ENCODE results near the gene TRMT112. TPM values are rescaled to one million over a fixed set of nuclear protein-coding genes. Genes with fewer than 3 reads are reported as not detected.

The TRMT112 gene
- total RNA-seq, 2 experiments from 2014 or later = 205 to 322 TPM

DNA sequence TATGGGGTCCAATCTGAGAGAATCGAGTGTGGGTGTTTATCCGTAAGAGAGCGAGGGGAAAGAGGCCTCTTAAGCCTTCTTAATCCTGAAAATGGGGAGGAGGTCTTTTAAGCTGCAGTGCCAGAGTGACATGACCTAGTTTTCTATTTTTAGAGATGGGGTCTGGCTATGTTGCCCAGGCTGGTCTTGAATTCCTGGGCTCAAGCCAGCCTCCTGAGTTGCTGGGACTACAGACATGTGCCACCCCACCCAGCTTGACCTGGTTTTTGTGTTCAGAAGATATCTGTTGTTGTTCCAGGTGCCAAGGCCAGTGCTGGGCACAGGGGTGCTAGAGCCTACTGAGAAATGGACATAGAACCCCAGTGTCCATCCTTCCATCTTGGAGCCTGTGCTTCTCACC, 34.3 kb downstream of the TRMT112 start:
- intact Hi-C loops (cut with micrococcal nuclease; ENCODE audit: unreplicated experiment) = no loop called here
- Histone ChIP-seq H3K4me2 (ENCODE audit: low read length) (peak overlapping the region; percentile 20; the same call in 1 of the 2 replicates), H3K4me1 (ENCODE audit: insufficient read depth, low read length, poor library complexity, severe bottlenecking) (peaks cover 14% of the 10 kb centered on the region), H4K20me1 (ENCODE audit: insufficient read depth, low read length) (no peaks in the 10 kb centered on the region), H2AFZ (ENCODE audit: low read length) (no peak overlapping the region), H3K36me3 (ENCODE audit: insufficient read depth, low read length) (peaks cover 5% of the 10 kb centered on the region; the same call in 1 of the 2 replicates), H3K9me2 (ENCODE audit: insufficient read depth, low read length) (no peaks in the 10 kb centered on the region), H3K79me2 (ENCODE audit: insufficient read depth, low read depth, low read length) (no peaks in the 10 kb centered on the region), H3K27ac (ENCODE audit: low read depth, low read length, poor library complexity, severe bottlenecking) (no peak overlapping the region), H3K4me3 (ENCODE audit: low read depth, low read length, poor library complexity, severe bottlenecking) (no peak overlapping the region), H3K9me3 (ENCODE audit: low read length) (no peaks in the 10 kb centered on the region)
- no peak for DNase-seq (ENCODE audit: low spot score)
- no TSS peak for BruUV-seq (replicated peaks)
- CTCF ChIA-PET (ENCODE audit: unreplicated experiment) = no interaction called here
- POLR2A ChIA-PET = interaction anchor here (1.1 to 2.6 kb wide), 3 partner anchors 13 to 97 kb away, joined by 3 to 8 read pairs (median 5); partner anchors contain the start of genes FERMT3 and STIP1
- TF ChIP-seq EZH2phosphoT487 (IDR thresholded peaks at IDR 0.05; ENCODE audit: borderline replicate concordance, low read depth, low read length) = no peak
- TF ChIP-seq, protein P1, sequence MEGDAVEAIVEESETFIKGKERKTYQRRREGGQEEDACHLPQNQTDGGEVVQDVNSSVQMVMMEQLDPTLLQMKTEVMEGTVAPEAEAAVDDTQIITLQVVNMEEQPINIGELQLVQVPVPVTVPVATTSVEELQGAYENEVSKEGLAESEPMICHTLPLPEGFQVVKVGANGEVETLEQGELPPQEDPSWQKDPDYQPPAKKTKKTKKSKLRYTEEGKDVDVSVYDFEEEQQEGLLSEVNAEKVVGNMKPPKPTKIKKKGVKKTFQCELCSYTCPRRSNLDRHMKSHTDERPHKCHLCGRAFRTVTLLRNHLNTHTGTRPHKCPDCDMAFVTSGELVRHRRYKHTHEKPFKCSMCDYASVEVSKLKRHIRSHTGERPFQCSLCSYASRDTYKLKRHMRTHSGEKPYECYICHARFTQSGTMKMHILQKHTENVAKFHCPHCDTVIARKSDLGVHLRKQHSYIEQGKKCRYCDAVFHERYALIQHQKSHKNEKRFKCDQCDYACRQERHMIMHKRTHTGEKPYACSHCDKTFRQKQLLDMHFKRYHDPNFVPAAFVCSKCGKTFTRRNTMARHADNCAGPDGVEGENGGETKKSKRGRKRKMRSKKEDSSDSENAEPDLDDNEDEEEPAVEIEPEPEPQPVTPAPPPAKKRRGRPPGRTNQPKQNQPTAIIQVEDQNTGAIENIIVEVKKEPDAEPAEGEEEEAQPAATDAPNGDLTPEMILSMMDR (conservative IDR thresholded peaks at IDR 0.05; ENCODE audit: low read length) = no peak

DNA sequence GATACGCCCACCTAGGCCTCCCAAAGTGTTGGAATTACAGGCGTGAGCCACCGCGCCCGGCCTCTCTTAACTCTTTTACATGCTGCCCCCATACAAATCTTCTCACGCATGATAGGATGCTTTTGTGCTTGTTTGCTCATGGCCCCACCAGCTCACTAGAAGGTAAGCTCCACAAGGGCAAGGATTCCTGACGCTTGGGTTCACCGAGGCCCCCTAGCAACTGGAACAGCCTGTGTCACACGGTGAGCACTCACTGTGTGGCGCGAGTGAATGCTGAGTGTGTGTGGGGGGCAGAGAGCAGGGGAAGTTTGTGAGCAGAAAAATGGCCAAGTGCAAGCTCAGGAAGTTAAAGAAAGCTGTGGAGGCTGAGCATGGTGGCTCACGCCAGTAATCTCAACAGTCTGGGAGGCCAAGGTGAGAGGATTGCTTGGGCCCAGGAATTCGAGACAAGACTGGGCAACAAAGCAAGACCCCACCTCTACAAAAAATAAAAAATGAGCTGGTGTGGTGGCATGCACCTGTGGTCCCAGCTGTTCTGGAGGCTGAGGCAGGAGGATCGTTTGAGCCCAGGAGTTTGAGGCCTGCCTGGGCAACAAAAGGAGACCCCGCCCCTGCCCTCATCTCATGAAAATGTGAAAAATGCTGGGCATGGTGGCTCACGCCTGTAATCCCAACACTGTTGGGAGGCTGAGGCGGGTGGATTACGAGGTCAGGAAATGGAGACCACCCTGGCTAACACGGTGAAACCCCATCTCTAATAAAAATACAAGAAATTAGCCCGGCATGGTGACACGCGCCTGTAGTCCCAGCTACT, 35.2 kb downstream of the TRMT112 start:
- no peak overlapping the region for H2AFZ ChIP-seq (ENCODE audit: low read length)
- TF ChIP-seq, protein P1 (conservative IDR thresholded peaks at IDR 0.05; ENCODE audit: low read length) = no peak
- no peak for TF ChIP-seq EZH2phosphoT487 (IDR thresholded peaks at IDR 0.05; ENCODE audit: borderline replicate concordance, low read depth, low read length)
- BruUV-seq (replicated peaks) = no TSS peak
- ChIA-PET POLR2A (interaction anchor here (2.6 kb wide), 1 partner anchor 75 kb away, joined by 8 read pairs; the partner anchor contains the start of gene FERMT3), CTCF (ENCODE audit: unreplicated experiment) (interaction anchor here (1.3 kb wide), 1 partner anchor 11 kb away, joined by 3 read pairs; no protein-coding TSS in a partner anchor)
- H3K4me3 ChIP-seq (ENCODE audit: low read depth, low read length, poor library complexity, severe bottlenecking) = no peak overlapping the region
- H3K4me2 ChIP-seq (ENCODE audit: low read length) = no peak overlapping the region
- no peak for DNase-seq (ENCODE audit: low spot score)
- no peaks in the 10 kb centered on the region for H4K20me1 ChIP-seq (ENCODE audit: insufficient read depth, low read length)
- peaks cover 6% of the 10 kb centered on the region for H3K36me3 ChIP-seq (ENCODE audit: insufficient read depth, low read length)
- H3K9me3 ChIP-seq (ENCODE audit: low read length) = no peaks in the 10 kb centered on the region
- no peaks in the 10 kb centered on the region for H3K79me2 ChIP-seq (ENCODE audit: insufficient read depth, low read depth, low read length)
- intact Hi-C loops (cut with micrococcal nuclease; ENCODE audit: unreplicated experiment) = no loop called here
- H3K4me1 ChIP-seq (ENCODE audit: insufficient read depth, low read length, poor library complexity, severe bottlenecking) = peaks cover 14% of the 10 kb centered on the region
- H3K27ac ChIP-seq (ENCODE audit: low read depth, low read length, poor library complexity, severe bottlenecking) = no peak overlapping the region
- no peaks in the 10 kb centered on the region for H3K9me2 ChIP-seq (ENCODE audit: insufficient read depth, low read length)

Measured in OCI-LY7 (cell line).